ENCODE data around the gene SEC31A. TPM values are rescaled to one million over a fixed set of nuclear protein-coding genes. Genes with fewer than 3 reads are reported as not detected.

SEC31A gene
- total RNA-seq, 4 donors from 2014 or later: 133 to 299 (median 161) TPM

- no peaks in the 10 kb centered on the region for H3K27me3 ChIP-seq
- H3K36me3 ChIP-seq: no peaks in the 10 kb centered on the region
- WGBS: 49% methylated on average over 4 of the region's 4 CpGs
- H3K4me1 ChIP-seq: peaks cover 5% of the 10 kb centered on the region
- no peak overlapping the region for H3K27ac ChIP-seq
- TF ChIP-seq EP300 (IDR thresholded peaks at IDR 0.05): no peak
- no peak for TF ChIP-seq POLR2A (IDR thresholded peaks at IDR 0.05)
- TF ChIP-seq CTCF (IDR thresholded peaks at IDR 0.05): no peak
- TF ChIP-seq POLR2AphosphoS5 (IDR thresholded peaks at IDR 0.05): no peak
- DNase-seq (ENCODE audit: low spot score in 2 of 2): no peak
- H3K4me3 ChIP-seq: no peak overlapping the region
- H3K9me3 ChIP-seq: no peaks in the 10 kb centered on the region
These were observed 80.8 kb downstream of the SEC31A start for GRCh38 chr4:82810176-82810575.

GRCh38 chr4:82809619-82810018, 81.3 kb downstream of the SEC31A start:
- Histone ChIP-seq H3K4me1 (peaks cover 5% of the 10 kb centered on the region), H3K27me3 (no peaks in the 10 kb centered on the region), H3K9me3 (no peaks in the 10 kb centered on the region), H3K36me3 (no peaks in the 10 kb centered on the region), H3K27ac (no peak overlapping the region), H3K4me3 (no peak overlapping the region)
- TF ChIP-seq EP300 (IDR thresholded peaks at IDR 0.05) (no peak), CTCF (IDR thresholded peaks at IDR 0.05) (no peak), POLR2AphosphoS5 (IDR thresholded peaks at IDR 0.05) (no peak), POLR2A (IDR thresholded peaks at IDR 0.05) (no peak)
- no peak for DNase-seq (ENCODE audit: low spot score in 2 of 2)

GRCh38 chr4:82803746-82804145, 87.2 kb downstream of the SEC31A start:
- Histone ChIP-seq H3K9me3 (no peaks in the 10 kb centered on the region), H3K27ac (no peak overlapping the region), H3K27me3 (no peaks in the 10 kb centered on the region), H3K4me1 (peaks cover 12% of the 10 kb centered on the region), H3K4me3 (no peak overlapping the region), H3K36me3 (no peaks in the 10 kb centered on the region)
- DNase-seq (ENCODE audit: low spot score in 2 of 2): no peak
- no peak for TF ChIP-seq POLR2AphosphoS5 (IDR thresholded peaks at IDR 0.05)
- no peak for TF ChIP-seq EP300 (IDR thresholded peaks at IDR 0.05)
- TF ChIP-seq POLR2A (IDR thresholded peaks at IDR 0.05): no peak
- TF ChIP-seq CTCF (IDR thresholded peaks at IDR 0.05): no peak
- 93% methylated on average over 4 of the region's 4 CpGs for WGBS

GRCh38 chr4:82802911-82803310, 88.0 kb downstream of the SEC31A start:
- 61% methylated on average over 2 of the region's 2 CpGs for WGBS
- DNase-seq (ENCODE audit: low spot score in 2 of 2): no peak
- TF ChIP-seq POLR2A (IDR thresholded peaks at IDR 0.05) (no peak), EP300 (IDR thresholded peaks at IDR 0.05) (no peak), POLR2AphosphoS5 (IDR thresholded peaks at IDR 0.05) (no peak), CTCF (IDR thresholded peaks at IDR 0.05) (no peak)

GRCh38 chr4:82801910-82802521, 88.9 kb downstream of the SEC31A start:
- Histone ChIP-seq H3K27ac (no peak overlapping the region), H3K36me3 (no peaks in the 10 kb centered on the region), H3K9me3 (no peaks in the 10 kb centered on the region), H3K4me1 (peaks cover 27% of the 10 kb centered on the region), H3K27me3 (no peaks in the 10 kb centered on the region), H3K4me3 (no peak overlapping the region)
- DNase-seq (ENCODE audit: low spot score in 2 of 2): no peak
- WGBS: 58% methylated on average over 3 of the region's 3 CpGs
- TF ChIP-seq POLR2AphosphoS5 (IDR thresholded peaks at IDR 0.05): no peak
- no peak for TF ChIP-seq POLR2A (IDR thresholded peaks at IDR 0.05)
- TF ChIP-seq CTCF (IDR thresholded peaks at IDR 0.05): no peak
- no peak for TF ChIP-seq EP300 (IDR thresholded peaks at IDR 0.05)

More at GRCh38 chr4:82802911-82803310, 88.0 kb downstream of the SEC31A start:
- H3K4me1 ChIP-seq: peaks cover 18% of the 10 kb centered on the region
- H3K9me3 ChIP-seq: no peaks in the 10 kb centered on the region
- no peaks in the 10 kb centered on the region for H3K36me3 ChIP-seq
- H3K27ac ChIP-seq: no peak overlapping the region
- H3K27me3 ChIP-seq: no peaks in the 10 kb centered on the region
- H3K4me3 ChIP-seq: no peak overlapping the region
